Stimulated activated CD8-positive, alpha-beta memory T cell treated with anti-CD3 and anti-CD28 coated beads, Interleukin-7, amount 100 ng/mL, for 1 hour (primary cell): ENCODE measurements around the gene OR6C6.
"Not testable (repeated sequence)": the region's sequence is repeated elsewhere in the genome, so short reads cannot be mapped to it uniquely, and the experiment has no call there.

ENCODE experiments used
- DNase-seq, 2 donors: peaks; one replicate each; pipeline ENCODE4 v3.0.0-alpha.2; 2020; ENCODE audit warnings: low read depth in 2 of 2

Gene OR6C6

DNA sequence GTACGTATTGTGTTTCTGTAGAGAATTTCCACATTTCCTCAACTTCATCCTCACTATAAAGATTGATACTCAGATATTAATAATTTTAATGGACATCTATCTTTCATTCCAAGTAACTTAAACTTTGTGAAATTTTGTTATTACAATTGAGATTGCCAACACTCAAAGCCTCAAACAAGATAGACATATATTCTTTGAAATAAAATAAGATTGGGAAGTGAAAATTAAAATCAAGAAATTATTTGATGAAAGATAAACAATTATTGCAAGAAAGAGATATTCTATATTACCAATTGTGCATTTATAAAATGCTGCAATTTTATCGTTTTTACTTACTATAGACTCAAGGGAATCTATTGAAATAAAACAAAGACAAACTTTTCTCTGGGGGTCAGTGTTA, at the start of gene OR6C6:
OR6C6 (minus strand) TSS at position 101 of the 400 bp plus-strand sequence. CDS start 1,337 bp downstream, outside the sequence.
- DNase-seq: no peak

DNA sequence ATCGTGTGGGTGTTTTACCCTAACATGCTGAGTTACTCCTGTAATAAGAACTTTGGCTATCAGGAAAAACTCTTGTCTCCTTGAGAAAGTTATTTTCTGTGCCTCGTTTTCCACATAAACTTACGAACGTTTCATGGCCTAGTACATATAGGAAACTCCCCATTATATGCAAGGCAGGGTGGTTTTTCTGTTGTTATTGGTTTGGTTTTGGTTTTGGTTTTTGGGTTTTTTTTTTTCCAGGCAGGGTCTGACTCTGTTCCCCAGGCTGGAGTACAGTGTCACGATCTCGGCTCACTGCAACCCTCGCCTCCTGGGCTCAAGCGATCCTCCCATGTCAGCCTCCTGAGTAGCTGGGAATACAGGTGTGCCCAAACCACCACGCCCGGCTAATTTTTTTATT, 39.6 kb upstream of the OR6C6 start:
- no peak for DNase-seq

DNA sequence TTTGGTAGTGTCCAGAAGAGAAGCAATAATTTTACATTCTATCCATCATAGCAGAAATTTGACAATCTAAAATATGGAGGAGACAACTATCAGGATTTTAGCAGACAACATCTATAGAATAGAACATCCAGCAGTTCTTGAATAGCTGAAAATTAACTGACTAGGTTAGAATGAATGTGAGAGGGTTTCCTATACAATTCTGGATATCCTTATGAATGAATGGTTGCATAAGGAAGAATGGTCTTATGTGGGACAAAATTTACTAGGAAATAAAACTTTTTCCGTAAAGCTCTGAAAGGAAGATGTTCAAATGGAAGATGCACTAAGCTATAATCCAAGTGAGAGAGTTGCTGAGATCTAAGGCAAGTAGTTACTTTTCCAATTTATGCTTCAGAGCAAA, 34.1 kb upstream of the OR6C6 start, which contains the start of gene OR6C3:
OR6C3 (plus strand) TSS at position 301 of the 400 bp plus-strand sequence. CDS start 955 bp downstream, outside the sequence.
- no peak for DNase-seq

DNA sequence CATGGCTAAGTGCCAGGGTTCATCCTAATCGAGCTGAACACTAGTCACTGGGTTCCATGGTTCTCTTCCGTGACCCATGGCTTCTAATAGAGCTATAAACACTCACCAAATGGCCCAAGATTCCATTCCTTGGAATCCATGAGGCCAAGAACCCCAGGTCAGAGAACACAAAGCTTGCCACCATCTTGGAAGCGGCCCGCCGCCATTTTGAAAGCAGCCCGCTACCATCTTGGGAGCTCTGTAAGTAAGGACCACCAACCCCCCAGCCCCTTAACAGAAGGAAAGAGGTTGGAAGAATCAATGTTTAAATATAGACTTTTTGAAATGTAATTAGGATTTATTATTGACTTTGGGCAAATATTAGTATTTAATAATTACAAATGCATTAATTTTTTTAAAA, 29.4 kb upstream of the OR6C6 start:
- not testable (repeated sequence) for DNase-seq

DNA sequence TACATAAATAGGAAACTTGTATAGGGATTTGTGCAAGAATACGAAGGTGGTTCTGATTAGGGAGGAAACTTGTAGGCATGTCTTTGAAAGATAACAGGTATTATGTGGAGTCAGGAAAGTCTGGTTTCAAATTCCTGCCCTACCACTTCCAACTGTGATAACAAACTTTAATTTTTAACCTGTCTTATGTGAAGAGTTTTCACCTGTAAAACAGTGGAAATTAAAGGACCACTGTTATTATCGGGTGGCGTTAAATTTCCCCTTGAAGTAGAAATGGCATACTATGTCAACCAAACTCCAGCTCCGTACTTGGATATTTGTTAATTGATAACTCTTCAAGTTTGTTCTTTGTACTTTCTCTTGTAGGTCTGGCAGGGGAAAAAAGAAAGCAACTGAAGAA, 23.8 kb upstream of the OR6C6 start:
- DNase-seq: no peak

DNA sequence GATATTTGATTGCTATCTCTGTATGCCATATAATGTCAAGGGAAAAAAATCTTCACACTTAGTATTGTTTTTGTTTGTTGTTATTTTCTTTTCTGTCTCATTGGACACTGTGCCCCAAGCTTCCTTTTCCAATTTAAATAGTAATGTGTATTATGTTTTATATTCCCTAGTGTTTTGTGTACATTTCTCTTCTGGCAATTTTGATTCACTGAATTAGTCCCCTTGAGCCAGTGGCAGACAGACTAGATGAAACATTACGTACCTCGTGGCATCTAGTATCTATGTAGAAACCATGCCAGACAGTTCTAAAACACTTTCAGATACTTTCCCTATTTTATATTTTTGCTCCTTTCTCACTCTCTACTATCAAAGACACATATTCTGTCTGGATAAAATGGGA, 17.7 kb upstream of the OR6C6 start, which contains the start of gene OR6C1:
OR6C1 (plus strand) TSS at position 301 of the 400 bp plus-strand sequence. CDS start 6,257 bp downstream, outside the sequence.
- DNase-seq: no peak

DNA sequence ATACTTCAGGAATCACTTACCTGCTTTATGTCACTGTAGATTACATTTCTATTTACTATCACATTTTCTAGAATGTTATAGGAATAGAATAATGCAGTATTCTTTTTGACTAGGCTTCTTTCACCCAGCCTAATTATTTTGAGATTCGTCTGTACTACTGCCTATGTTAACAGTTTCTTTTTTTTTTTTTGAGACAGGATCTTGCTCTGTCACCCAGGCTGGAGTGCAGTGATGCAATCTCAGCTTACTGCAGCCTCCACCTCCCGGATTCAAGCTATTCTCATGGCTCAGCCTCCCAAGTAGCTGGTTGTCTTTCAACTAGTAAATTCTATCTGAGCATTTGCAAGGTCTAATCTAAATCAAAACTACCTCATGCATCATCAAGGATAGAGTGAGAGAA, 6.4 kb downstream of the OR6C6 start:
- DNase-seq: no peak

DNA sequence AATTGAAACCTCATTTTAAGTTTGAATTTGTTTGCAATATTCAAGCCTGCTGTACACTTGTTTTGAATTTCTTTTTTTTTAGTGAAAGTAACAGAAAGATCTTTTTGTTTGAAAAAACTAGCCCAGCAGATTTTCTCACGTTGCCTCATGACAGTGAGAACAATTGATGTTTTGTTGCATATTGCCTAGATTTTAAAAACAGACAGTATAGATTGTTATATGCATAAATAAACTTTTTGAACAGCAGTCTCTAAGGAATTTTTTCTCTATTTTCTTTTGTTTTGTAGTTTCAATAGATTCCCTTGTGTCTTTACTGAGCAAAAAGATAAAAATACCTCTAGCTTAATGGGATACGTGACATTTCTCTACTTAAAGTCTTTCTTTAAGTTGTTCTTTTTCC, 15.4 kb downstream of the OR6C6 start:
- DNase-seq: no peak

DNA sequence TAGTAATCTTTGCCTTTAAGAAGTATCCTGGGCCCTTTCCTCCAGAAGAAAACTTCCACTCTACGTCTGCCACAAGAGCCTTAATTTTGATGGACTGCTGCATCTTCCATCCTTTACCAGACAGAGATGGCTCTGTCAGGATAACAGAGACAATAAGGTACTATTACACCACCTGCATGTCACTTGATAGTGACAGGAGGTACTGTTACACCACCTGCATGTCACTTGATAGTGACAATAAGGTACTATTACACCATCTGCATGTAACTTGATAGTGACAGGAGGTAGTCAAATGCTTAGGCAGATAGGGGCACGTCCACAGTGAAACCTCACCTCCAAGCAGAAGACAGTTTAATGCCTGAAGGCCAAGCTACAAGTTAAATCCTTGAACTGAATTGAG, 38.1 kb downstream of the OR6C6 start:
- DNase-seq: no peak

DNA sequence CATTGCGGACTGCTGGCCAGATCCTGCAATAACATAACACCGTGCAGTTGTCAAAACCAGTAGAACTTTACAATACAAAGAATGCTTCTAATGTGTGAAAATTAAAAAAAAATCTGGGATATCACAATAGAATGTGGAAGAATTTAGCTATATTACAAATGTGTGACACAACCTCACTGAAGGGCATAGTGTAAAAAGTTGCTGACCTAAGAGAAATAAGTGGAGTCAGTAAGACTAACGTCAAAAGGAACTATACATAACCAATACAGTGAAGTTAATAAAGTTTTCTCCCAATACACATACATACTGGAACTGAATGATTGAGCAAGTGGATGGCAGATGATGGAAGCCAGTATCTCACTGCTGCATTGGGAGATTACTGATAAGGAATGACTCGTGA, 39.5 kb downstream of the OR6C6 start:
- DNase-seq: no peak

DNA sequence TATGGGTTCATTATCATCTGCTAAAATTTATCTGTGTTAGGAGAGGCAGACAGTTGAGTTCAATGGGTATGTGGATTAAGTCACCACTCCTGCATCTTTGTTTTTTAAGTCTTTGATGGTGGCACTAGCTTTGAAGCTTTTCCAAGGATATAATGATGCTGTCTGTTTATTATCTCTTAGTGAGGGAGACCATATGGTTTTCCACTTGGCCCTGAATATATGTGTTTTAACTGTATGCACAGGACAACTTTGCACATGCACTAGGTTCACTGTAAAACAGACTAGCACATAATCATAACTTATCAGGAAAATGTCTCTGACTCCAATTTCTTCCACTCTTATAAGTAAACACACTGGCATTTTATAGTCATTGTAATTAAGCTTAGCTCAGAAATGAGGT, 43.1 kb downstream of the OR6C6 start:
- DNase-seq: no peak

DNA sequence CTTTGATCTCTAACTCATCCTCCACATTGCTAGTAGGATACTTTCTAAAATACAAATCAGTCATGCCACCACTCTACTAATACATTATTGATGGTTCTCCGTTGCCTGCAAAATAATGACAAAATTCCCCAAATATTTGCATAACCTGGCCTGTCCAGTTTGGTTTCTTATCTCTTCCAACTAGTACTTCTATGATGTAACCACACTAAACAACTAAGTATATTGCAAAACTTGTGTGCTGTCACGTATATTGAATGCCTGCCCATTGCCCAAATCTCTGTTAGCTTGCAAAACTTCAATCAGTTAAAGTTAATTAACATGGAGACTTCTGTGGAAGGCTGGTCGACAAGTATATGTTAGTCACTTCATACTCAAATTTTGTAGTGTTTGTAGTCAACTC, 45.4 kb downstream of the OR6C6 start:
- DNase-seq: no peak

DNA sequence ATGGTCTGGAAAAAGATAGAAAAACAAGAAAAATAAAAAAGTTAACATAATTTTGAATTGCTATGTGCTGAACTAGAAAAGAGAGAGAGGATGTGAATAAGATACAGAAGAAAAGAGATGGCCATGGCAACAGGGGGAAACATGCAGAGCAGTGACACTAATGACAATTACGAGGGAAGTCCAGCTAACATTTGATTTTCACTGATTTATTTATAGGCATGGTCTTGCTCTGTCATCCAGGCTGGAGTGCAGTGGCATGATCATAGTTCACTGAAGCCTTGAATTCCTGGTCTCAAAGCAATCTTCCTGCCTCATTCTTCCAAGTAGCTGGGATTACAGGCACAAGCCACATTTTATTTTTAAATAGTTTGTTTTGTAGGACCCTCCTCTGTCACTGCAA, 50.2 kb downstream of the OR6C6 start:
- no peak for DNase-seq

DNA sequence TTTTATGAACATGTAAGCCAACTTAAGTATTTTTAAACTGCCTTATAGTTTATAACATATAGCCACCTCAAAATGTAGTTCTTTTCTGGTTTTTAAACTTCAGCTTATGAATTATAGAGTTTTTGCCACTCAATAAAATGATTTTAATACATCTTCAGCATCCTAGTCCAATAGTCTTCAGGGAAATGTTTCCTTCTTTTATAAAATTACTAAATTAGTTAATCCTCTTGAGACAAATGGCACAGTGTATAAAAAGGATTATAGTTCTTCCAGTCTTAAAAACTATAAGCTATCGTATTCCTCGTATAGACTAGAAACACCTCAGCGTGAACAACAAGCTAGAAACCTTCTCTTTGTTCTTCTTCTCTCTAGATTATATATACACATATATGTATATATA, 52.1 kb downstream of the OR6C6 start, which contains the start of gene OR6C74:
OR6C74 (plus strand) TSS at position 301 of the 400 bp plus-strand sequence. CDS start 2,679 bp downstream, outside the sequence.
- no peak for DNase-seq
